Dermis blood vessel endothelial cell (primary cell): ENCODE measurements around the gene PLK2. TPM values are rescaled to one million over a fixed set of nuclear protein-coding genes. Genes with fewer than 3 reads are reported as not detected.

ENCODE experiments used
- DNase-seq: peaks from one replicate; pipeline ENCODE4 v3.0.0; 2010
- total RNA-seq: library from RNA; depleted of rRNA; stranded (reverse); fragments of >200 nt; gene quantifications from 2 replicates; pipeline ENCODE4 v1.2.3, GENCODE V29; 2014

PLK2 gene
- total RNA-seq, 1 donor from 2014 or later, result 601 TPM

GRCh38 chr5:58477760-58478376 lies 18.0 kb upstream of the PLK2 start:
- DNase-seq, result peak; percentile 34

- no peak for DNase-seq
Observed at GRCh38 chr5:58475404-58475803, 15.5 kb upstream of the PLK2 start.

DNA sequence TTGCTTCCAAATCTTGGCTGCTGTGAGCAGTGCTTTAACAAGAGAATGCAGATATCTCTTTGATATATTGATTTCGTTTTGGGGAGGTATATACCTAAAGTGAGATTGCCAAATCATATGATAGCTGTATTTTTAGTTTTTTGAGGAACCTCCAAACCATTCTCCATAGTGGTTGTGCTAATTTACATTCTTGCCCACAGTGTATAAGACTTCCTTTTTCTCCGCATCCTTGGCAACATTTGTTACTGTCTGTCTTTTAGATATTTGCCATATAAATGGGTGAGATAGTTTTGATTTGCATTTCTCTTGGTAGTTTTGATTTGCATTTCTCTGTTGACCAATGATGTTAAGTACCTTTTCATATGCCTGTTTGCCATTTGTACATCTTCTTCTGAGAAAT lies 10.0 kb upstream of the PLK2 start:
- no peak for DNase-seq

GRCh38 chr5:58466939-58467338 lies 7.1 kb upstream of the PLK2 start:
- peak; percentile 56 for DNase-seq

DNA sequence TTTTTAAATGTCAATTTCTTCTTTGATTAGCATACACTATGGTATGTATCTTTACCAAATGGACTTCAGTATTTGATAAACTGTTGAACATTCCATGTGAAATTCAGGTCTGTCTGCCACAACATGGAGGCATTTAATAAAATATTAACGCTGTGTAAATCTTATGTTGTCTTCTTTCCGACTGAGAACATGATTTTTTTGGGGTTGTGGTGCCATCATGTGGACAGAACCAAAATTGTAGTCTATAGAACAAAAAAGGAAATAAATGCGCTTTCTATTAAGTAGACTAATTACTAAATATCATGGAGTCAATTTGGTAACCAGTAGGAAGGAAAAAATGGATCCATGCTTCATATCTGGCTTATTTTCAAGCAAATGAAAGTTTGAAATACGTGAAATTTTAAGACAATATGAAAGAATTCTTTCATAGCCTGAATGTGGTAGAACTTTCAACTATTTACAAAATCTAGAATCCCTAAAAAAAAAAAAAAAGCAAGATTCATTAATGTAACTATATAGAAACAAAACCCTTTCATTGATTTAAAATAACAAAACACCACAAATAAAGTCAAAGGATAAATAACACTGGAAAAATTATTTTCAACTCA lies 2.8 kb upstream of the PLK2 start:
- peak; percentile 86 for DNase-seq

DNA sequence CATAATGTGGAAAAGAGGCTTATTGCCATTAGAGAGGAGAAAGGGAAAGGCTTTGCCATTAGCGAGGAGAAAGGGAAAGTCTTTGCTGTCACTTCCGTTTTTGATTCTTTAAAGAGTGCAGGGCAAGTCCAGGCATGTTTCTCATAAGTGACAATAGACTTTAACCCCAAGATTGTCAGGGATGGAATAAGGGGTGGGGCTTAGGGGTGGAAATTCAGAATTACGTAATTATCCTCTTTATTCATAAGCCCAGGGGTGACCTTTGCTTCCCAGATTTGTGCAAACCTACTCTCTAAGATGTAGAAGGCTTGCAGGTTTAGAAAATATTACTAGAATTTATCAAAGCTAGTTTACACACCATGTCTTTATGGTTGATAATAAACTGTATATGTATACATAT lies 2.3 kb upstream of the PLK2 start:
- DNase-seq, result peak; percentile 84

GRCh38 chr5:58460732-58461286 lies 923 bp upstream of the PLK2 start:
- peak; percentile 96 for DNase-seq

DNA sequence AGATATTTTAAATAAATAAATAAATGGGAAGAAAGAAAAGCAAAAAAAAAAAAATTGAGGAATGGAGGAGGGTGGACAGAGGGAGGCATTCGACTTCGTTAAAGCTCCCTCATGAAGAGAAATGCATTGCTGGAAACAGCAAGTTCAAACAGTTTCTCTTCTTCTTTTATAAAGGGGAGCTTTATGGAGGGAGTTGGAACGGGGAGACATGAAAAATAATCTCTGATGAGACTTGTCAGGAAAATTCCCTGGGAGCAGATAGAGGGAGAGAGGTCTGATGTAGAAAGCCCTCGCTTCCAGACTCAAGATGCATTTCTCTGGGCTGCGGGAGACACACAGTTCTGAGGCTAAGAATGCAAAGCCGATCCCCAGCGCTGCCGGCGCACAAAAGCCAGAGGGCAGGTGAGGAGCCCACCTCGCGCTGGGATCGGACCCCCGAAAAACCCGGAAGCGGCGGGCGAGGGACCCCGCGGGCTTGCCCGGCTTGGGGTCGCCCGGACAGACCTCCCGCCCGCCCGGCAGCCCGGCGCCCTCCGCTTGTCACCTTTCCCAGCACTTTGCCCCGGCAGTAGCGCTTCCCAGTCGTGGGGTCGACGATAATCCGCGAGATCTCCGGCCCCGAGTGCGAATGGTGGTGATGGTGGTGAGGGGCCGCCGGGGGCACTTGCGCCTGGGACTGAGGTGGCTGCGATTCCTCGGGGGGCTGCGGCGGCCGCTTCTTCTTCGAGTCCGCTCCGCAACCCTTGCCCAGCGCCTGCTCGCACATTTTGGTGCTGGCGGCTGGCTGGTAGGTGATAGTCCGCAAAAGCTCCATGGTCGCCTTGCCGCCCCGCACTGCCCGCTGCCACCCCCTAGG lies 512 bp downstream of the PLK2 start:
- peak; percentile 54 for DNase-seq

GRCh38 chr5:58458743-58459145 lies 1.1 kb downstream of the PLK2 start:
- peak; percentile 49 for DNase-seq

DNA sequence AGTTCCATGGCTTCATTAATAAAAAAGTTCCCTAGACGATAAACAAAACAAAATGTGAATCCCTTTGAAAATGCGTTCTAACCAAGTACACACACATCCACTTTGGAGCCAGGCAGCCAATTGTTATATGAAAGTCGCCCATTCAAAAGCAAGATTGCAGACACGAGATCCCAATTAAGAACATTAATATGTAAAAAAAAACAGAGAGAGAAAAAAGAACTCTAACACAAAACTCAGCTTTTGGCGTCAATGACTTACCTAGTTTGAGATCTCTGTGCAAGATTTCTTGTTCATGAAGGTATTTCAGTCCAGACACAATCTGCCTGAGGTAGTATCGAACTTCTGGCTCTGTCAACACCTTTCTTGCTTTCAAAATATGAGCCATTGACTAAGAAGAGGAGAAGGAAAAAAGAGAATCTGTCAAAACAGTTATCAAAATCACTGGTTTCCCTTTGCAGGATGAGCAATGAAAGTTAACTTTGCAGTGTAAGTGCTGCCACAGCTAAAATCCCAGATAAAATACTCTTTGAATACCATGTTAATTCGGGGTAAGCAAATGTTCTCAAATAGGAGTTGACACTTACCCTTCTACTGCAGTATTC lies 1.6 kb downstream of the PLK2 start:
- DNase-seq, result peak; percentile 29

- peak; percentile 42 for DNase-seq
Observed at GRCh38 chr5:58457050-58457449, 2.8 kb downstream of the PLK2 start.

GRCh38 chr5:58456486-58456885 lies 3.4 kb downstream of the PLK2 start:
- no peak for DNase-seq

DNA sequence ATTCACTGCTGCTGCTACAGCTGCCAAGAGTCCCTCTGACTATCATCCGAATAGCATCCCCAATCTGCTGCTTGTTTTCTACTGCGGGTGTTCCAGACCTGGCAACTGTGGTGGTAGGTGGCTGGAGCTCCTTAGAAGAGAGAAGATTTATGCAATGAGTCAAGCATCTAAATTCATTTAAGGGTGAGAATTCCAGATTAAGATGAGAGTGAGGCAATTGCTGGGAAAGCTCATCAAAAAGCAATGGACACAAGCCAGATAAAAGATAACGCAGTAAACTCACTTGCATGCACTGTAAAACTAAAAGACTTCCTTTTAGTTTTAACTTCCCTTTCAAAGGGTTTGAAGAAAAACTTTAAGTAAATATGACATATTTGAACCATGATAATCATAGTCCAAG lies 3.9 kb downstream of the PLK2 start:
- DNase-seq, result no peak

DNA sequence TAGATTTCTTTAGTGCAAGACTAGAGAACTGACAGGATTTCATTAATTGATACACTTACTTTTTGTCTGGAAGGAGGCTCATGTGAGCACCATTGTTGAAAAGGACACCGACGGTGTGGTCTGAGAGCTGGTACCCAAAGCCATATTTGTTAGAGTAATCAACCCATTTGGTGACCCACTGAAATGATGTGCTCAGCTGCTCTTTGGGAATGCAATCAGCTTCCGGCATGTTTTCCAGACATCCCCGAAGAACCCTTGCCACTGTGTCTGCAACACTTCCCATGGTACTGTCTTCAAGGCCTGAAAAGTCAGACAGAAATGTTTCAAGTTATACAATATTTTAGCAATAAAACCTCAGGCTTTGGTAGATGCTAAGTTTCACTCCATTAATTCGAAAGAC lies 4.4 kb downstream of the PLK2 start:
- no peak for DNase-seq

DNA sequence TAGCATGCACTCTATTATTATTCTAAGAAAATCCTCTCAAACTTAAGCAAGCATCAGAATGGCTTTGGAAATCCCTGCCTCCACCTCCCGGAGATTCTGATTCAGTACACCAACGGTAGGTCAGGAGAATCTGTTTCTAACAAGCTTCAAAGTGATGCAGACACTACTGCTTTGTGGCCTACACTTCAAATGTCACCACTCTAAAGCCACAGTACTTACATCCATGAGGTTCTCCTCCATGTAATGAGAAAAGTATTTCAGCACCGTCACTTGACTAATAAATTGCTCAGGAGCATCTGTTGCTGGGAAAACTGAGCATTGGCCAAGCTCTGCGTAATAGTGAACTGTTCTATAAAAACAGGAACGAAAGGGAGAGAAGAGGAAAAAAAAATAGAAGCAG lies 4.8 kb downstream of the PLK2 start:
- peak; percentile 34 for DNase-seq

- DNase-seq, result no peak
Observed at GRCh38 chr5:58454025-58454424, 5.9 kb downstream of the PLK2 start.

DNA sequence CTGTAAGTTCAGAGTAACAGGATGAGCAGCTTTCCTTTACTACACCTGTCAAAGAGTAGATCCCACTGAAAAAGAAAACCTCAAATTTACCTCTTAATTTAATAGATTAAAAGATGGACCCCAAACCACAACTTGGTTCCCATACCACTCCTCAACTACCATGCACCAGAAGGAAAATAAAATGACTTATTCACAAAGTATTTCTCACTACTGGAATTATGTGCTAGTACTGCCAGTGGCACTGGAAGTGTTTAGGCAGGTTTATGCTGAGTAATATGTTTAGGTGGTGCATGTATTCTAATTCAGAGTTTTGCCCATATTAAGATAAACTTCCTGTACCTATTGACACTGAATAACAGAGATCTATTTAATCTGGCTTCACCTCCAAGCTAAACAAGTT lies 6.6 kb downstream of the PLK2 start:
- no peak for DNase-seq

DNA sequence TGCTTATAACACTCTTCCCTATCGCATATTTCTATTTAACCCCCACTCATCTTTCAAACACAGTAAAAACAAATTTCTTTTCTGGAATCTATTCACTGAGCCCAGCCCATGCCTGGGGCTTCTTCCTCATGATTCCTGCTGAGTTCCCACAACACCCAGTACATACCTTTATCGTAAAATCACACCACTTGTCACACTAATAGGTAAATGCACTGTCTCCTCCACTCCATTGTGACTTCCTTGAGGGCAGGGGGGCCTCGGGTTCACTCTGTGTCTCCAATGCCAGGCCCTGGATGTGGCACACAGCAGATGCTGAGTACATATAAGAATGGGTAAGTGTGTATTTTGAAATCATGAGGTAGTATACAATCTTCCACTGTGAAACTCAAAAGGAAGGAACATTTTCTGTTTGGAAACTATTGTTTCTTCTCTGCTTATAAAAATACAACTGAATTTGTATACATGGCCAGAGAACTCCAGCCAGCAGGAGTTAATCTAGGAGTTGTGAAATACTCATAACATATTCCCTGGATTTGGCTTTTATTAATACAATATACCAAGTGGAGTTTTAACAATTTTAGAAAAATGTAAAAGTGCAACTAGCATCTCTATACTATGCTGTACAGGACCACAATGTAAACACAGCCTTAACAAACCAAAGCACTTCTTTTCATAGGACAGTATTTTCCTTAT lies 7.2 kb downstream of the PLK2 start:
- DNase-seq, result peak; percentile 59

DNA sequence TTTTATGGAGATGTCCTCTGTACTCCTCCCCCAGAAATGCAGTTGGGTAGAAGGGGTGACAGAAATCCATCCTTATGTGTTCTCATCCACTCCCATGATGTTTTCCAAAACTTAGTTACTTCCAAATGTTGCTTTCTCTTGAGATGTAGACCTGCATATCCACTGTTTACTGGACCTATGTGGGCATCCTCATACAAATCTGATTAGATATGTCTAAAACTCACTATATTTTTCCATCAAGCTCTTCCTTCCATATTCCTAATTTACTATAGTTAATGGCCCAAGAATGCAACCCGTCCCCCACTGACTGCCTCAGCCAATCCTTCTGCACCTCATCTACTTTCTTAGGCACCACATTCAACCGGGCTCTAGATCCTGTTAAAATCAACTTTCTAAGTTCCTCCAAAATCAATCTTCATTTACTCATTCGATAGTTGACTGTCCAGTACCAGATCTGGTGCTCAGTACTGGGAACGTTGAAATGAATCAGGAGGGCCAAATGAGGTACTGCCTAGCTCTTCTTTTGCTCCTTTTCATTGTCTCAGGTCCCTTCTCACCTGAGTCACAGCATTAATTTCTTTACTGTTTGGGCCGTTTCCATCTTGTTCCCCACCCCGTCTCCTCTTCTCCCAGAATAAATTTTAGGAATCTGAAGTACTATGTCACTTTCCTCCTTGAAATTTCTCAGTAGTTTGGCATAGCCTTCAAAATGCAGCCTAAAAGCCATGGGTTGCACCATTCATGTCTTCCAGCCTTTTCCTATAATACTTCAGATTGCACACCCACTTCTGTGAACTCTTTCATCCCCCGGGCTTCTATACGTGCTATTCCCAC lies 7.9 kb downstream of the PLK2 start:
- DNase-seq, result peak; percentile 52

DNA sequence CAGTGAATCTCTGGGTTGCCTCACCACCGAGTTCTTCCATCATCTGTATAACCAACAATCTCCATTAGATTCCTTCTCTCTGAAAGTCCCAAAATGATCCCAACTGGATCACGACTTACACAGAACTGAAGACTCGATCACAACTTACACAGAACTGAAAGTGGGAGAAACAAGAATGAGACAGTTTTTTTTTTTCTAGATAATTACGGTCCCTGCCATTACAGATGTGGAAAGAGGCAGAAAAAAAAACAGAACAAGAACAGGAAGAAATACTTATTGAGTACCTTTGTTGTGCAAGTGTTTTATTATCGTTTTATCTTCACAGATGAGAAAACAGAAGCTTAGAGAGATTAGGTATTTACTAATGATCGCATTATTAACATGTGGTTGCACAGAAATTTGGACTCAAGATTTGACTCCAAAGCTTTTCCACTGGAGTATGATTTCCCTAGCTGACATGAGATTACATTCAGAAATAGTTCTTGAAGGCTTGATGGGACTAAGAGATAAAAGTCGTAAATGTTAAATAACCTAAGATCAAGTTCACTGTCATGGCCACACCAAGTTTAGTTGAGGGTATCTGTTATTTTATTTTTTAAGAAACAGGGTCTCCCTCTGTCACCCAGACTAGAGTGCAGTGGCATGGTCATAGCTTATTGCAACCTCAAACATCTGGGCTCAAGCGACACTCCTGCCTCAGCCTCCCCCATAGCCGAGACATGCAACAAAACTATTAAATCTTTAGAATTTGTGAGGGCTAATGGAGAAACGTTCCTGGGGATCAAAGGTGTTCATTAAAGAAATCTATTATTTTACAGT lies 8.9 kb downstream of the PLK2 start:
- DNase-seq, result peak; percentile 44

DNA sequence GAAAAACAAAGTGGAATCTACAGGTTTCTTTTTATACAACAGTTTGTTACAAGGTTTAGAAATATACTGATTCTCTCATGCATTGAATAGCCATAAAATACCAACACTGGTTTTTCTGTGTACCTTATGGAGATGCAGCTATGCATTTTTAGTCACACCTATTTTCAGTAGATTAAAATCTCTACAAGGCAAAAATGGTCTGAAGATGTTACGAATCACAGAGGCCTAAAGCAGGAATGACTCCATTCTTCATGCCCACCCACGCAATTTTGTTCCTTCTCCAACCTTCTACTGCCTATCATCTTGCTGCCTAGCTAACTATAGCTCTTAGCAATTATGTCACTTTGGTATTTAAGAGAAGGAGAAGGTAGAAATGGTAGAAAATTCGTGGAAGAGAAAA lies 9.9 kb downstream of the PLK2 start:
- DNase-seq, result no peak
